Activated CD8-positive, alpha-beta memory T cell treated with anti-CD3 and anti-CD28 coated beads, Interleukin-2, amount 10 ng/mL, durations not matched to agents 7 days and 5 days (primary cell): ENCODE measurements around the gene TPPP3. TPM values are rescaled to one million over a fixed set of nuclear protein-coding genes. Genes with fewer than 3 reads are reported as not detected.
A peak's percentile ranks its signal among the peaks of the same experiment; 100 is the strongest.

Experiments
- ATAC-seq: fragments of 150-1000 bp; cut with Tn5 transposase; one replicate; pipeline ENCODE4 v1.10.0; 2021; ENCODE audit warnings: moderate library complexity
- CTCF ChIA-PET: fragments of 350-600 bp; sonication (Branson Sonifier 250); formaldehyde crosslinking; loops from one replicate; lab custom pipeline; 2021; ENCODE audit warnings: antibody characterized with exemption; lab: Charles Lee
- DNase-seq: peaks from one replicate; pipeline ENCODE4 v3.0.0-alpha.2; 2020
- H3K27ac Mint-ChIP-seq: one replicate; pipeline ENCODE4 v1.8.0; 2021; ENCODE audit warnings: mild to moderate bottlenecking, mixed read lengths
- H3K27me3 Mint-ChIP-seq: one replicate; pipeline ENCODE4 v1.8.0; 2021; ENCODE audit warnings: mixed read lengths
- H3K36me3 Mint-ChIP-seq: one replicate; pipeline ENCODE4 v1.8.0; 2021; ENCODE audit warnings: mild to moderate bottlenecking, mixed read lengths
- H3K4me1 Mint-ChIP-seq: one replicate; pipeline ENCODE4 v1.8.0; 2021; ENCODE audit warnings: mixed read lengths
- H3K4me3 Mint-ChIP-seq: one replicate; pipeline ENCODE4 v1.8.0; 2021; ENCODE audit warnings: mild to moderate bottlenecking, moderate library complexity, mixed read lengths
- H3K9me3 Mint-ChIP-seq: one replicate; pipeline ENCODE4 v1.8.0; 2022; ENCODE audit warnings: low read depth, mixed read lengths
- total RNA-seq, 2 experiments: library from RNA; stranded (reverse); gene quantifications; one replicate each; pipeline ENCODE4 v1.2.3, GENCODE V29; 2021

TPPP3 gene
- total RNA-seq, 2 experiments from 2014 or later: not detected

- peaks cover 40% of the 10 kb centered on the region for H3K27me3 Mint-ChIP-seq
- DNase-seq: no peak
- peak overlapping the region; percentile 17 for H3K4me3 Mint-ChIP-seq
- no peak for ATAC-seq
- CTCF ChIA-PET: interaction anchor here (0.7 to 1.8 kb wide), 3 partner anchors 10 to 12 kb away, joined by 3 to 4 read pairs (median 3); no protein-coding TSS in a partner anchor
- H3K4me1 Mint-ChIP-seq: peaks cover 7% of the 10 kb centered on the region
- no peak overlapping the region for H3K27ac Mint-ChIP-seq
- H3K9me3 Mint-ChIP-seq: no peaks in the 10 kb centered on the region
- H3K36me3 Mint-ChIP-seq: no peaks in the 10 kb centered on the region
These were observed 38.6 kb upstream of the TPPP3 start for GRCh38 chr16:67431775-67432505.

- Mint-ChIP-seq H3K9me3 (no peaks in the 10 kb centered on the region), H3K36me3 (no peaks in the 10 kb centered on the region), H3K27me3 (peaks cover 46% of the 10 kb centered on the region), H3K4me1 (peaks cover 7% of the 10 kb centered on the region), H3K27ac (no peak within 1 kb of the TSS), H3K4me3 (peak within 1 kb of the TSS; percentile 54)
- CTCF ChIA-PET: interaction anchor here (0.7 to 1.8 kb wide), 5 partner anchors 10 to 90 kb away, joined by 3 to 4 read pairs (median 3); partner anchors contain the start of gene ZDHHC1
- no peak for DNase-seq
- peak; percentile 59 for ATAC-seq
These were observed 37.9 kb upstream of the TPPP3 start, which contains the start of gene HSD11B2 for GRCh38 chr16:67430977-67431774. TSS of gene HSD11B2 (plus strand) at chr16:67431121. CDS start at chr16:67431249, 128 bp downstream.

- Mint-ChIP-seq H3K36me3 (no peaks in the 10 kb centered on the region), H3K27ac (no peak overlapping the region), H3K4me3 (peak overlapping the region; percentile 54), H3K27me3 (peaks cover 49% of the 10 kb centered on the region), H3K4me1 (peaks cover 7% of the 10 kb centered on the region), H3K9me3 (no peaks in the 10 kb centered on the region)
- peak; percentile 52 for ATAC-seq
- CTCF ChIA-PET: interaction anchor here (0.7 to 1.8 kb wide), 3 partner anchors 13 to 90 kb away, joined by 3 to 4 read pairs (median 3); partner anchors contain the start of gene ZDHHC1
- no peak for DNase-seq
These were observed 37.2 kb upstream of the TPPP3 start for GRCh38 chr16:67430504-67430976.

GRCh38 chr16:67429799-67430503 lies 36.7 kb upstream of the TPPP3 start:
- Mint-ChIP-seq H3K4me3 (peak overlapping the region; percentile 54), H3K27ac (no peak overlapping the region), H3K4me1 (peaks cover 7% of the 10 kb centered on the region), H3K36me3 (no peaks in the 10 kb centered on the region), H3K27me3 (peaks cover 55% of the 10 kb centered on the region), H3K9me3 (no peaks in the 10 kb centered on the region)
- ATAC-seq: no peak
- CTCF ChIA-PET: interaction anchor here (0.7 to 6.6 kb wide), 5 partner anchors 13 to 91 kb away, joined by 3 to 139 read pairs (median 19); partner anchors contain the start of gene ZDHHC1
- DNase-seq: no peak

DNA sequence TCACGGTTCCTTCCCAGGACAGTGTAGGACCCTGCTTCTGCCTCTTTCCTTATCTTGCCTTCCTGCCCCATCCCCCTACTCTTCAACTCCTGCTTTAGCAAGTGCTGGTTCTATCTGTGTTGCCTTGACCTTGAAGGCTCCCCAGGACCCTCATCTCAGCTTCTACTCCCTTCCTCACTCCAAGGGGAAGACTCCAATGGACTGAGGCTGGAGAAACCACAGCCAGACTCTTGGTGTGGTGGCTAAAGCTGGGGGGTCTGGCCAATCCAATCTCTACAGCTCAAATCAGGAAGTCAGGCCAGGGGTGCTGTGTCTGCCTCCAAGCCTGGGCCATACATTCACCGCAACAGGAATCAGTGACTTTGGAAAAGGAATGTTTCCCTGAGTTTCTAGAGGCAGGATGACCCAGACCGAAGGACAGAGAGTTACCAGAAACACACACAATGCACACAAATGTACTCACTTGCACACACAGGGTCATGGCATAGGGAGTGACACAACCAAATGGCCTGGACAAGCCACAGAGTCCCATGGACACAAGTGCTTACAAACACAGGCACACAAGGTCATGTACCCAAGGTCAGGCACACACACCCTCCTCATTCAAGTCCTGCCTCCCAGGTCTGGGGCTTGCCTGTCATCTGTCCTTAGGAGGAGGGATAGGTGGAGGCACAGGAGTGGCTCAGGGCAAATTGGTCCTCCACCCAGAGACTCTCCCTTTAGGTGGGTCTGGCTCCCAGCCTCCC lies 35.9 kb upstream of the TPPP3 start:
- H3K9me3 Mint-ChIP-seq: no peaks in the 10 kb centered on the region
- H3K27me3 Mint-ChIP-seq: peaks cover 61% of the 10 kb centered on the region
- no peak for DNase-seq
- no peak for ATAC-seq
- CTCF ChIA-PET: interaction anchor here (0.8 to 6.6 kb wide), 11 partner anchors 16 to 476 kb away, joined by 3 to 139 read pairs (median 8); no protein-coding TSS in a partner anchor
- H3K4me3 Mint-ChIP-seq: no peak overlapping the region
- H3K4me1 Mint-ChIP-seq: peaks cover 7% of the 10 kb centered on the region
- no peaks in the 10 kb centered on the region for H3K36me3 Mint-ChIP-seq
- no peak overlapping the region for H3K27ac Mint-ChIP-seq

DNA sequence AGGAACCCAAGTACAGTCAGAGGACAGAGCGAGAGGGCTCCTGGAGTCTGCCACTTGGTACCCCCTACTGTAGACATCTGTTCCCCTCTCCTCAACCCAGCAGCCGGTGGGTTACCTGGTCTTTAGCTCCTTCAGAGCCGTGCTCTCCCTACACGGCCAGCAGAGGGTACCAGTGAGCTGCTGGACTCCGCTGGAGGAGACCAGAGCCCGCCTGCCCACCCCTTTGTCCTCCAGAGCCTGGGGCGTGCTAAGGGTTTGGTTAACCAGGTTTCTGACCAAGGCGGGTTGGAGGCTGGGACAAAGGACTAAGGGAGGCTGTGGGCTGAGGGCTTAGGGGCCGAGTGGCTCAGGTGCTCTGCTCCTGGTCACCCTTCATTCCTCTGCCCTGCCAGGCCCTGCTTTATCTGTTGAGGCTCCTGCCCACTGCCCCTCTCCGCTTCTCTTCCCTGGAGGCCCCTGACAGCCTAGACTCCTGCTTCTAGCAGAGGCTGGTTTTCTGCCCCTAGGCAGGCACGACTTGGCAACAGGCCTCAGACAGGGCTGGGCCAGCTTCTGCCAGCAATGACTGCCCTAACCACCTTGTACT lies 34.9 kb upstream of the TPPP3 start:
- H3K9me3 Mint-ChIP-seq: no peaks in the 10 kb centered on the region
- no peaks in the 10 kb centered on the region for H3K36me3 Mint-ChIP-seq
- H3K27me3 Mint-ChIP-seq: peaks cover 68% of the 10 kb centered on the region
- ATAC-seq: peak; percentile 72
- peak; percentile 71 for DNase-seq
- H3K4me3 Mint-ChIP-seq: no peak overlapping the region
- H3K27ac Mint-ChIP-seq: no peak overlapping the region
- H3K4me1 Mint-ChIP-seq: peaks cover 7% of the 10 kb centered on the region
- CTCF ChIA-PET: interaction anchor here (0.5 to 6.6 kb wide), 31 partner anchors 8 to 475 kb away, joined by 3 to 139 read pairs (median 4); partner anchors contain the start of genes ATP6V0D1, TMEM208, TPPP3 and ZDHHC1

DNA sequence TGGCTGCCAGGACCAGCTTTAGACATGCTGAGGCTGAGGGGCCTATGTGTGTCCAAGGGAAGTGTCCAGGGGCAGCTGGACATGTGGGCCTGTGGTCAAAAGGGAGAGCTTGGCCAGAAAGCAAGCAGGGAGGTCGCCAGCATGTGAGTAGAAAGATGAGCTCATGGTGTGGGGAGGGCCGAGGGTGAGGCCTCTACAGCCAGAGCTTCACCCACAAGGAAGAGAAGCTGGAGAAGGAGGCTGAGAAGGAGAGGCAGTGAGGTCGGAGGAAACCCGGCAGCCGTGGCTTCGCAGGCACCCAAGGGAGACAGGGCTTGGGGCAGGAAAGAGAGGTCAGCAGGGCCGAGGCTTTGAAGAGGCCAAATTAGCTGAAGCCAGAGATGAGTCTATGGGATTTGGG lies 33.7 kb upstream of the TPPP3 start:
- no peaks in the 10 kb centered on the region for H3K9me3 Mint-ChIP-seq
- H3K4me1 Mint-ChIP-seq: peaks cover 7% of the 10 kb centered on the region
- H3K27me3 Mint-ChIP-seq: peaks cover 71% of the 10 kb centered on the region
- ATAC-seq: no peak
- CTCF ChIA-PET: interaction anchor here (1.0 to 6.6 kb wide), 15 partner anchors 10 to 473 kb away, joined by 3 to 139 read pairs (median 6); partner anchors contain the start of genes ATP6V0D1 and ZDHHC1
- no peak overlapping the region for H3K4me3 Mint-ChIP-seq
- no peak for DNase-seq
- no peaks in the 10 kb centered on the region for H3K36me3 Mint-ChIP-seq
- no peak overlapping the region for H3K27ac Mint-ChIP-seq

GRCh38 chr16:67426022-67426421 lies 32.7 kb upstream of the TPPP3 start:
- DNase-seq (no peak), ATAC-seq (no peak)
- H3K27ac Mint-ChIP-seq: no peak overlapping the region
- peaks cover 4% of the 10 kb centered on the region for H3K4me1 Mint-ChIP-seq
- H3K36me3 Mint-ChIP-seq: no peaks in the 10 kb centered on the region
- H3K27me3 Mint-ChIP-seq: peaks cover 65% of the 10 kb centered on the region
- H3K4me3 Mint-ChIP-seq: no peak overlapping the region
- H3K9me3 Mint-ChIP-seq: no peaks in the 10 kb centered on the region
- CTCF ChIA-PET: interaction anchor here (1.0 to 6.6 kb wide), 6 partner anchors 9 to 53 kb away, joined by 3 to 139 read pairs (median 6); partner anchors contain the start of gene ZDHHC1

- H3K9me3 Mint-ChIP-seq: no peaks in the 10 kb centered on the region
- H3K27me3 Mint-ChIP-seq: peaks cover 64% of the 10 kb centered on the region
- no peak overlapping the region for H3K4me3 Mint-ChIP-seq
- CTCF ChIA-PET: interaction anchor here (1.0 to 6.6 kb wide), 6 partner anchors 8 to 54 kb away, joined by 3 to 139 read pairs (median 6); partner anchors contain the start of gene ZDHHC1
- peaks cover 4% of the 10 kb centered on the region for H3K4me1 Mint-ChIP-seq
- no peak for ATAC-seq
- H3K36me3 Mint-ChIP-seq: no peaks in the 10 kb centered on the region
- DNase-seq: no peak
- H3K27ac Mint-ChIP-seq: no peak overlapping the region
These were observed 32.3 kb upstream of the TPPP3 start for GRCh38 chr16:67425580-67425979.

- no peak for ATAC-seq
- no peak overlapping the region for H3K27ac Mint-ChIP-seq
- peaks cover 59% of the 10 kb centered on the region for H3K27me3 Mint-ChIP-seq
- CTCF ChIA-PET: interaction anchor here (1.4 to 6.6 kb wide), 5 partner anchors 8 to 40 kb away, joined by 4 to 139 read pairs (median 7); partner anchors contain the start of gene ZDHHC1
- no peaks in the 10 kb centered on the region for H3K9me3 Mint-ChIP-seq
- H3K4me3 Mint-ChIP-seq: no peak overlapping the region
- no peaks in the 10 kb centered on the region for H3K4me1 Mint-ChIP-seq
- no peaks in the 10 kb centered on the region for H3K36me3 Mint-ChIP-seq
- DNase-seq: no peak
These were observed 31.8 kb upstream of the TPPP3 start for GRCh38 chr16:67425061-67425460.

DNA sequence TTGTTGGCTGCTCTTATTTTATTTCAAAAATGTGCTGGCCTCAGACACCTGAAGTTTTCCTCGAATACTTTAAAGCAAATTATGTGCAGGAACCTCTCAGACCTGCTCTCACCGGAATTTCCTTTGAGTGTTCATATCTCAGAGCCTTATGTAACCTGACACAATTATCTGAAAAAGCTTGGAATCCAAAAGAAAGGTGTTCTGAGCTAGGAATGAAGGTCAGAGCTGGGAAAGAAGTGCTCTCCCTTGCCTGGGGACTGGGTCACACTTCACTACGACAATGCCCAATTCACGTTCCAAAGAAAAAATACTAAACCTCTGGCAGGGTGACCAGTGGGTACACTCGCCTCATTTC lies 30.9 kb upstream of the TPPP3 start:
- Mint-ChIP-seq H3K4me3 (no peak overlapping the region), H3K4me1 (no peaks in the 10 kb centered on the region), H3K36me3 (no peaks in the 10 kb centered on the region), H3K27me3 (peaks cover 59% of the 10 kb centered on the region), H3K27ac (no peak overlapping the region), H3K9me3 (no peaks in the 10 kb centered on the region)
- CTCF ChIA-PET: interaction anchor here (1.4 to 6.6 kb wide), 4 partner anchors 10 to 41 kb away, joined by 4 to 139 read pairs (median 38); no protein-coding TSS in a partner anchor
- no peak for DNase-seq
- no peak for ATAC-seq
